ENCODE results near the gene LRP11. TPM values are rescaled to one million over a fixed set of nuclear protein-coding genes. Genes with fewer than 3 reads are reported as not detected.

Gene LRP11
- total RNA-seq, 1 experiment from 2014 or later, result 17.7 TPM

DNA sequence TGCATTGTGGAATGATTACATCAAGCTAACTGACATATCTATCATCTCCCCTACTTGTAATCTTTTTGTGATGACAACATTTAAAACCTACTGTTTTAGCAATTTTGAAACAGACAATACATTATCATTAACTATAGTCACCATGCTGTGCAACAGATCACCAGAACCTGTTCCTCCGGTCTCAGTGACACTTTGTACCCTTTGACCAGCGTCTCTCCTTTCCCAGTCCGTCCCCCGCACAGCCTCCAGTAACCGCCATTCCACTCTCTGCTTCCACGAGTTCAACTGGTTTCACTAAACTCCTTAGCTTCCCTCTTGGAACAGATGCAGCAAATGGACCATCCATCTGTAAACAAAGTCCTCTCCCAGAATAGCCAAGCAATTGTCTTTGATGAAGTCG is 21.8 kb downstream of the LRP11 start:
- Histone ChIP-seq H3K36me3 (ENCODE audit: control insufficient read depth, insufficient read depth, low read length) (no peaks in the 10 kb centered on the region), H3K9me3 (no peaks in the 10 kb centered on the region), H3K27me3 (replicated peaks; ENCODE audit: control insufficient read depth, insufficient read depth, low read length) (no peaks in the 10 kb centered on the region), H3K4me1 (peaks cover 30% of the 10 kb centered on the region), H3K4me3 (ENCODE audit: low read depth, low read length) (no peak overlapping the region)
- intact Hi-C loops (cut with micrococcal nuclease; ENCODE audit: unreplicated experiment), result no loop called here
- Mint-ChIP-seq H3K27me3 (ENCODE audit: insufficient read depth, unreplicated experiment) (no peaks in the 10 kb centered on the region), H3K36me3 (ENCODE audit: insufficient read depth, unreplicated experiment) (peaks cover 14% of the 10 kb centered on the region), H3K4me3 (ENCODE audit: unreplicated experiment) (peak overlapping the region; percentile 22), H3K9me3 (ENCODE audit: unreplicated experiment) (no peaks in the 10 kb centered on the region), H3K27ac (ENCODE audit: unreplicated experiment) (no peak overlapping the region), H3K4me1 (ENCODE audit: low read depth, unreplicated experiment) (peaks cover 29% of the 10 kb centered on the region)
- ChIA-PET POLR2A (no interaction called here), CTCF (interaction anchor here (1.1 kb wide), 1 partner anchor 23 kb away, joined by 3 read pairs; no protein-coding TSS in a partner anchor)
- TF ChIP-seq, protein P1, sequence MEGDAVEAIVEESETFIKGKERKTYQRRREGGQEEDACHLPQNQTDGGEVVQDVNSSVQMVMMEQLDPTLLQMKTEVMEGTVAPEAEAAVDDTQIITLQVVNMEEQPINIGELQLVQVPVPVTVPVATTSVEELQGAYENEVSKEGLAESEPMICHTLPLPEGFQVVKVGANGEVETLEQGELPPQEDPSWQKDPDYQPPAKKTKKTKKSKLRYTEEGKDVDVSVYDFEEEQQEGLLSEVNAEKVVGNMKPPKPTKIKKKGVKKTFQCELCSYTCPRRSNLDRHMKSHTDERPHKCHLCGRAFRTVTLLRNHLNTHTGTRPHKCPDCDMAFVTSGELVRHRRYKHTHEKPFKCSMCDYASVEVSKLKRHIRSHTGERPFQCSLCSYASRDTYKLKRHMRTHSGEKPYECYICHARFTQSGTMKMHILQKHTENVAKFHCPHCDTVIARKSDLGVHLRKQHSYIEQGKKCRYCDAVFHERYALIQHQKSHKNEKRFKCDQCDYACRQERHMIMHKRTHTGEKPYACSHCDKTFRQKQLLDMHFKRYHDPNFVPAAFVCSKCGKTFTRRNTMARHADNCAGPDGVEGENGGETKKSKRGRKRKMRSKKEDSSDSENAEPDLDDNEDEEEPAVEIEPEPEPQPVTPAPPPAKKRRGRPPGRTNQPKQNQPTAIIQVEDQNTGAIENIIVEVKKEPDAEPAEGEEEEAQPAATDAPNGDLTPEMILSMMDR (IDR thresholded peaks at IDR 0.05; ENCODE audit: insufficient read depth in 1 of 2, low read depth in 1 of 2, low read length in 1 of 2, severe bottlenecking in 1 of 2, unreplicated experiment in 1 of 2), result no peak
- BruUV-seq (replicated peaks), result no TSS peak
- DNase-seq, result peak; percentile 62

DNA sequence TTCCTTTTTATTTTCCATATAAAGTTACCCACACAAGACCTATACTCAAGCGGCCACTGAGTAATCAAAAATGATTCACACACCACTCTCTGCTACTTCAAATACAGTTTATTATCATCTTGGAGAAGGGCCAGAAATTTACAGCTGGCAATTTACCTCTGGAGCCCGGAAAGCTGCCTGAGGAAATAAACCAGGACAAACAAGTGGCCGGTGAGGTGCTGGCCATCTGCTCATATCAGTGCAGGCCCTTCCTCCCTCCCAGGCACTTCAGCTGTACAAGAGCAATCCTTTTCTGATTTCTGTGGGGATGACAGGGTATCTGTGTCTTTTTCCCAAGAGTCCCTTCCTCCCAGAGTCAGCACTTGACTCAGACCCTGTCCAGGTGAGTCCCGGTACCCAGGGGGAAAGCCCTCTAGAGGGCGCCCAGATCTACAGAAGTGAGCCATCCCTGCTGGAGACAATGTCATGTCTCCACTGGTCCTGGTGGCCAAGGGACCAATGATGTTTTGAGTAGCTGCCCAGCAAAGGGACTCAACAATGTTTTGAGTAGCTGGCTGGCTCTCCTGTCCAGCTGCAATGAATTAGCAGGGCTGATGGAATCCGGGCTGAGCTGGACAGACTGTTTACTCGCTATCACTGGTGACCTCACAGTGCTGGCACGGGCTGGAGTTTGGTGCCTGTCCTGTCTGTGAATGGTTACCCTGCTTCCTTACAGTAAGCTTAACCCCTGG is 23.6 kb downstream of the LRP11 start:
- H3K4me1 ChIP-seq, result peaks cover 20% of the 10 kb centered on the region
- H3K4me3 ChIP-seq (ENCODE audit: low read depth, low read length), result no peak overlapping the region
- no peaks in the 10 kb centered on the region for H3K27me3 ChIP-seq (replicated peaks; ENCODE audit: control insufficient read depth, insufficient read depth, low read length)
- CTCF ChIA-PET, result interaction anchor here (0.6 to 1.4 kb wide), 7 partner anchors 23 to 131 kb away, joined by 3 to 10 read pairs (median 3); partner anchors contain the start of gene LRP11
- peak; percentile 79 to 85 for DNase-seq
- H3K4me1 Mint-ChIP-seq (ENCODE audit: low read depth, unreplicated experiment), result peaks cover 22% of the 10 kb centered on the region
- intact Hi-C loops (cut with micrococcal nuclease; ENCODE audit: unreplicated experiment), result loop anchor here (1.0 to 2.0 kb wide), 3 partner anchors 14 to 86 kb away; no protein-coding TSS in a partner anchor
- H3K9me3 Mint-ChIP-seq (ENCODE audit: unreplicated experiment), result no peaks in the 10 kb centered on the region
- TF ChIP-seq, protein P1 (IDR thresholded peaks at IDR 0.05; ENCODE audit: insufficient read depth in 1 of 2, low read depth in 1 of 2, low read length in 1 of 2, severe bottlenecking in 1 of 2, unreplicated experiment in 1 of 2), result peak; percentile 78 to 94
- no peaks in the 10 kb centered on the region for H3K9me3 ChIP-seq
- POLR2A ChIA-PET, result no interaction called here
- no TSS peak for BruUV-seq (replicated peaks)
- no peak overlapping the region for H3K27ac Mint-ChIP-seq (ENCODE audit: unreplicated experiment)
- peaks cover 6% of the 10 kb centered on the region for H3K36me3 Mint-ChIP-seq (ENCODE audit: insufficient read depth, unreplicated experiment)
- no peak overlapping the region for H3K4me3 Mint-ChIP-seq (ENCODE audit: unreplicated experiment)
- no peaks in the 10 kb centered on the region for H3K36me3 ChIP-seq (ENCODE audit: control insufficient read depth, insufficient read depth, low read length)
- no peaks in the 10 kb centered on the region for H3K27me3 Mint-ChIP-seq (ENCODE audit: insufficient read depth, unreplicated experiment)

DNA sequence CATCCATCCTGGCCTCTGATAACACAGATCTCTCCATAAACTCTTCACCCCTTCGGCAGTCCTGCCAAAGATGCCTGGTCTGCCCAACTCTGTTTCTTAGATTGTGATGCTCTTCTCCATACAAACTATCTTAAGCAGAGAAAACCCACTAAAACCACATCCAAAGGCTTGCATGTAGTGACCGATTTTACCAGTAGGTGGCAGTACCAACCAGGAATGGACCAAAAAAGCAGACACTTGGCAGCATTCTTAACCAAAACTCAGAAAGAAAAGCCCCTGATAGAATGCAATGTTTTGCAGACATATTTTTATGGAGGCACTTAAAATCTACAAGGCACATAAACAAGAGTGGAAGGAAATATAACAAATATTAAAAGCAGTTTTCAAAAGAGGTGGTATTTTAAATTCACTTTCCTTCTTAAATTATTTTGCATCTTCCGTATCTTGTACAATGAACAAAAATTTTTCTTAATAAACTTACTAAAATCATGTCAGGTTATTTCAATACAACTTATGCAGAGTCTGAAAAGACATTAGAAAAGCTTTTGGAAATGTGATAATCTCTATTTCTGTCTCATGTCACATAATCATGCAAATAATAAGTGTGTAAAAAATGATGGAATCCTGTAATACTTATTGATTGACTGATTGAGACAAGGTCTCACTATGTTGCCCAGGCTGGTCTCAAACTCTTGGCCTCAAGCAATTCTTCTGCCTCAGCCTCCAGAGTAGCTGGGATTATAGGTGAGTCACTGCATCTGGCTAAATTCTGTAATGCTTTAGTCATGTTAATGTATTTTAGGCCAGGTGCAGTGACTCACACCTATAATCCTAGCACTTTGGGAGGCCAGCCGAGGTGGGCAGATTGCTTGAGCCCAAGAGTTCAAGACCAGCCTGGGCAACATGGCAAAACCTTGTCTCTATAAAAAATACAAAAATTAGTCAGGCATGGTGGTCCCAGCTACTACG is 29.4 kb downstream of the LRP11 start:
- H3K36me3 Mint-ChIP-seq (ENCODE audit: insufficient read depth, unreplicated experiment), result no peaks in the 10 kb centered on the region
- H3K4me1 ChIP-seq, result no peaks in the 10 kb centered on the region
- no peaks in the 10 kb centered on the region for H3K9me3 ChIP-seq
- DNase-seq, result peak; percentile 53 to 74
- H3K27ac Mint-ChIP-seq (ENCODE audit: unreplicated experiment), result no peak overlapping the region
- TF ChIP-seq, protein P1 (IDR thresholded peaks at IDR 0.05; ENCODE audit: insufficient read depth in 1 of 2, low read depth in 1 of 2, low read length in 1 of 2, severe bottlenecking in 1 of 2, unreplicated experiment in 1 of 2), result peak; percentile 76 to 86
- no peaks in the 10 kb centered on the region for H3K27me3 Mint-ChIP-seq (ENCODE audit: insufficient read depth, unreplicated experiment)
- H3K27me3 ChIP-seq (replicated peaks; ENCODE audit: control insufficient read depth, insufficient read depth, low read length), result no peaks in the 10 kb centered on the region
- H3K4me1 Mint-ChIP-seq (ENCODE audit: low read depth, unreplicated experiment), result no peaks in the 10 kb centered on the region
- H3K9me3 Mint-ChIP-seq (ENCODE audit: unreplicated experiment), result no peaks in the 10 kb centered on the region
- intact Hi-C loops (cut with micrococcal nuclease; ENCODE audit: unreplicated experiment), result loop anchor here (1.0 to 2.0 kb wide), 4 partner anchors 31 to 182 kb away; no protein-coding TSS in a partner anchor
- ChIA-PET CTCF (interaction anchor here (0.9 kb wide), 2 partner anchors 70 to 112 kb away, joined by 3 read pairs; no protein-coding TSS in a partner anchor), POLR2A (no interaction called here)
- no peak overlapping the region for H3K4me3 ChIP-seq (ENCODE audit: low read depth, low read length)
- BruUV-seq (replicated peaks), result no TSS peak
- H3K36me3 ChIP-seq (ENCODE audit: control insufficient read depth, insufficient read depth, low read length), result no peaks in the 10 kb centered on the region
- H3K4me3 Mint-ChIP-seq (ENCODE audit: unreplicated experiment), result no peak overlapping the region
